Fibroblast of peridontal ligament (primary cell): ENCODE results near the gene BNIP3.

Experiments
- DNase-seq: peaks from one replicate; pipeline ENCODE4 v3.0.0-alpha.2; 2010; ENCODE audit errors: extremely low read depth

The BNIP3 gene

DNA sequence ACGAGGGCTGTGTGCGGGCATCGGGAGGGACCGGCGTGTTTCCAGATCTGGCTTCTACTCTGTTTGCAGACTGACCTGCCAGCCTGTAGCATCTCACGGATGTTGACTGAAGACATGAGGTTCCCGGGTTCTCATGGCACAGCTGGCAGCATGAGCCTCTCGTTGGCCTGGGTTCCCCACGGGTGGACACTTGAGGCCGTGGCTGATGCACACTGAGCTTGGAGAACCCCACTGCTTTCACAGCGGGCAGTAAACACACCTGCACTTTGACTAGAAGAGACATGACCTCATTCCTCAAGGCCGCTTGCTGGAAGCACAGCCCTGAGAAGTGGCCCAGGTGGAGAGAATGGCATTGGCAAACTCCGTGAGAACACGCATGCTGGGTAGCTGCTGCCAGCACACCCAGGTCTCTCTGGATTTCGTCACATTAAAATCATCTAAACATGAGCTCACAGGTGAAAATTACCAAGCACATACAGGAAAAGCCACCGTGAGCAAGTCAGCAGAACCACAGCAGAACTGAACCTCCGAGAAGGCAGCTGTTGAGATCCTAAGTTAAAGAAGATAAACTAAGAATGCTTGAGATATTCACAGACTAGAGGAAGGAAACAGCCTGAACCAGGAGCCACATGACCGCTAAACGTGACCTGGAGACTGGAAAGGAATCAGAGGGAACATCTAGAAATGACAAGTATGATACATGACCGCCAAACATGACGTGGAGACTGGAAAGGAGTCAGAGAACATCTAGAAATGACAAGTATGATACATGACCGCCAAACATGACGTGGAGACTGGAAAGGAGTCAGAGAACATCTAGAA, 32.5 kb downstream of the BNIP3 start:
- DNase-seq: no peak

DNA sequence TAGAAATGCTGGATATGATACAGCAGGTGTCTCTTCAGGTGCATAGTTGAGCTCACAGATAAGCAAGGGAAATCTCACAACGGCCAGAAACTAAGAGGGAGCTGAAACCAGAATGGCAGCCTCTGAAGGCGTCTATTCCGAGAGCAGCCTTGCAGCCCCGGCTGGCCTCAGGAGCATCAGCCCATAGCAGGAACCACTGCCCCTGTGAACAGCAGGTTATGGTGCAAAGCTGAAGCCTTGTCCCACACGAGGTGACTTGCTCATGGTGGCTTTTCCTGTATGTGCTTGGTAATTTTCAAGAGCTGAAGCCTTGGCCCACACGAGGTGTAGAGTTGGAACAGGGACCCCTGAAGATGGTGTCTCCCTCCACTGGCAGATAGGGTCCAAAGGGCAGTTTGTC, 33.2 kb downstream of the BNIP3 start:
- DNase-seq: no peak

- peak; percentile 37 for DNase-seq
Measured at GRCh38 chr10:131947631-131948347, 33.9 kb downstream of the BNIP3 start.

GRCh38 chr10:131946880-131947279, 34.8 kb downstream of the BNIP3 start:
- no peak for DNase-seq

- DNase-seq: peak; percentile 95
Measured at GRCh38 chr10:131946321-131946751, 35.4 kb downstream of the BNIP3 start.

DNA sequence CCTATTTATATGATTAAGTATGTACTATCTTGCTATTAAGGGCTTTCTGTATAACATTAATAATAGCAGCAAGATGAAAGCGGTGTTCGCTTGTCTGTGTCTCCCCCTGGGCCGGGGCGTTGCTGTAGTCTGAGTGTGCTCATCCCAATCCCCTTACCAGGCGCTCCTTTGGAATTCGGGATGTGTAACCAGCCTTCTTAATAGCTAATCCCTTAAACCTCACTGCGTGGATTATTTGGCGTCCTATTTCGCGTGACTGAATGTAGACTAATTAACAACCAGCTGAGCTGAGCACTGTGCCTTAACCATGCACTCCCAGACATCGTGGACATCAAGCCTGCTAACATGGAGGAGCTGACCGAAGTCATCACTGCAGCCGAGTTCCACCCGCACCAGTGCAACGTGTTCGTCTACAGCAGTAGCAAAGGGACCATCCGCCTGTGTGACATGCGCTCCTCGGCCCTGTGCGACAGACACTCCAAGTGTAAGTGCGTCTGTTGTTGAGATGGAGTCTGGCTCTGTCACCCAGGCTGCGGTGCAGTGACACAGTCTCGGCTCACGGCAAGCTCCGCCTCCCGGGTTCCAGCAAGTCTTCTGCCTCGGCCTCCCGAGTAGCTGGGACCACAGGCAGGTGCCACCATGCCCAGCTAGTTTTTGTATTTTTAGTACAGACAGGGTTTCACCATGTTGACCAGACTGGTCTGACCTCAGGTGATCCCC, 36.6 kb downstream of the BNIP3 start:
- DNase-seq: no peak

DNA sequence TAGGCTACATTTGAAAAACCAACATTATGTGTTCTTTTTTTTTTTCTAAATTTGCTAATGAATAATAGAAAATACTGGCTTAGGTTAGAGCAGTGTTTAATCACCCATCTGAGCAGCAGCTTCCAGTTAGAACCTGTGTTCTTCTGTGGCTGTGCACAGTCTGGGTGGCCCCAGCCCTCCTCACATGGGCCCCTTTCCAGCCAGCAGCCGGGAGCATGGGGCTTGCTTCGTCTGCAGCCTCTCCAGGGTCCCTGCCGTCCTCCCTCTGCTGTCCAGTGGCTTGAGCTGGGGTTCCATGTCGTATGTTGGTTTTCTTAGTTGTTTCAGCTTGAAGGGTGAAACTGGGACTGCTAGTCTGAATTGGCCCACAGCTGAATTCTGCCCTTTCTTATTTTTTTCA, 37.3 kb downstream of the BNIP3 start:
- DNase-seq: no peak

- no peak for DNase-seq
Measured at GRCh38 chr10:131943021-131943814, 38.5 kb downstream of the BNIP3 start.

- DNase-seq: no peak
Measured at GRCh38 chr10:131942455-131942854, 39.3 kb downstream of the BNIP3 start.

GRCh38 chr10:131938681-131939080, 43.0 kb downstream of the BNIP3 start:
- no peak for DNase-seq

- DNase-seq: no peak
Measured at GRCh38 chr10:131937836-131938235, 43.9 kb downstream of the BNIP3 start.

- DNase-seq: no peak
Measured at GRCh38 chr10:131936736-131937135, 45.0 kb downstream of the BNIP3 start.

- DNase-seq: no peak
Measured at GRCh38 chr10:131936294-131936693, 45.4 kb downstream of the BNIP3 start.

DNA sequence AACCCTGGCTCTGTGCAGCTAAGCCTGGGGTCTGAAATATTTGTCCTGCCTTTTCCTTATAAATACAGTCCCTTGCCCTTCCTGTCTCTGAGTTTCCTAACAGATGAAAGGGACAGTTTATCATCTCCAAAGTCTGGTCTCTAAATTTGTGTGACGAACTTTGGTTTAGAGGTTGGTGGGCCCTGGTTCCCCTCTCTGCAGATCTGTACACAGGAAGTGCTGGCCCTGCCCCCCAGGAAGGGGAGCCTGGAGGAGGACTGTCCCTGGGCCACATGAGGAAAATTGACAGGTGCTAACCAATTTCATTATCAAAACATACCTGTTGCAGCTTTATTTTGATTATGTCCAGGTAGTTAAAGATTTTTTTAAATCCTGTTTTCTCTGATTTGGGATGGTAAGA, 46.5 kb downstream of the BNIP3 start:
- DNase-seq: no peak

GRCh38 chr10:131934769-131935168, 47.0 kb downstream of the BNIP3 start:
- no peak for DNase-seq

GRCh38 chr10:131933696-131934086, 48.0 kb downstream of the BNIP3 start:
- no peak for DNase-seq

DNA sequence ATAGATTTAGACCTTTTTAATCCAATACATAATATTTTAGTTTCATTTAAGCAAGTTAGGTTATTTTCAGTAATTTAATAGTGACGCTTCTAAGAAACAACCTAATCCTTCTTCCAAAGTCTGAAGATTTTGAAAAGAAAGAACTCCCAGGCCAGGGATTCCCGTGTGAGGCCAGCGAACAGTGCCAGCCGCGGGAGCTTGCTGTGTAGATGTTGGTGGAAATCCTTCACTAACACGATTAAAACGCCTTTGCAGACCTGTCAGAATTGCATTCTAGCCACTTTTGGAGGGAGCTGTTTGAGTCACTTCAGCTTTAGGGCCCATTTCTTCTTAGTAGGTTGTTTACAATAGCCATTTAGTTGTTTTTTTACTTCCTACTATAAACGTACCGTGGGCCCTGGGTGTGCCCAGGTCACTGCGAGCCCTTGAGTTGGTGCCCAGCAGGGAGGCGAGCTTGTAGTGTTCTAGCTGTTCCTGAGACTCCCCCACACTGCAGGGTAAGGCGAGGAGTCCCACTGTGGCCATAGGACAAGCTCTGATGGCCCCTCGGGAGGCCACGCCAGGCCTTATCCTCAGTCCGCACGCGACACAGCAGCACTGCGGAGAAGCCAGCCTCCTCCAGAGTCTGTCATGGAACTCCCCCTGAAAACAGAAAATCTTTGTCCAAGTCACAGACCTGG, 48.6 kb downstream of the BNIP3 start:
- DNase-seq: peak; percentile 8

DNA sequence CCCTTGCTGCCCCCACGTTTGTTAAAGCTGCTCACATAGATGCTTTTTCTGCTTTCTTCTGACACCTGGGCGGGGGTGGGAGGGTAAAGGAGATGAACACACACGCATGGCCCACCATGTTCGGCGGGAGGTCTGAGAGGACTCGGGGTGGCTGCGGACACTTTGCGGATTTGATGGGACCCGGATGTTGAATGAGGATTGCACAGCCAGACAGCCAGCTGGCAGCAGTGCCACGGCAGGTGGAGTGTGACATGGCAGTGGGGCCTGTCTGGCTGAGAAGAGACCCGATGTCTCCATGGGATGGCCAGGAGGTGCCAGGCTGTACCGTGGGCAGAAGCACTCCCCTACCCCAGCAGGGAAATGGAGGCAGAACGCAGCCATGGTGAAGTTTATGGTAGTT, 49.7 kb downstream of the BNIP3 start:
- DNase-seq: no peak

DNA sequence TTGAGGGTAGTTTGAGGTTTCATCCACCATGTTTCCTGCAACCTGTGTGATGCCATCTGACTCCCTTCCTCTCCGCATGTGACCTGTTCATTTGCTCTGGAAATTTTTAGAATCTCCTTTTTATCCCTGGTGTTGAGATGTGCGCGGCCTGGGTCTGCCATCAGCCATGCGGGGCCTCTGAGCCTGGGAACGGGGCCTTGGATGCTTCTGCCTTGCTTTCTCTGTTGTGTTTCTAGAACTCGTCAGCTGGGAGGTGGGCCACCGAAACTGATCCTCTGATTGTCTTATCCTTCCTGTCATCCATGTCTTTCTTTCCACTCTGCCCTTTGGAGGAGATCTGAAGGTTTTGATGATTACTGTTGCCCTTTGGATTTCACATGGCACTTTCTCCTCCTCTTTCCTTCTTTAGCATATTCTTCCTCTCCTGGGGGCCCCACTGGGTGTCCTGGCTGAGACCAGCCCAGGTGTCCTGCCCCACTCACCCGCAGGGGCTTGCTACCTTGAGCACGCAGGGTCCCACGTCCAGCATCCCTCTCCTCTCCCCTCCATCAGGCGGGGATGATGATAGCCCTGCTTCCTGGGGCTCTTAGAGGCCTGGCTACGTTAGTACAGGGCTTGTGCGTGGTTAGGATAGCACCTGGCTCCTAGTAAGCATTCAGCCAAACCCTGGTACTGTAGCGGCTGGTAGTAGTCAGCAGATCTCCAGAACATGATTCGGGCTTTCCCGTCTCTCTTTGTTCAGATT, 51.0 kb downstream of the BNIP3 start:
- DNase-seq: no peak

DNA sequence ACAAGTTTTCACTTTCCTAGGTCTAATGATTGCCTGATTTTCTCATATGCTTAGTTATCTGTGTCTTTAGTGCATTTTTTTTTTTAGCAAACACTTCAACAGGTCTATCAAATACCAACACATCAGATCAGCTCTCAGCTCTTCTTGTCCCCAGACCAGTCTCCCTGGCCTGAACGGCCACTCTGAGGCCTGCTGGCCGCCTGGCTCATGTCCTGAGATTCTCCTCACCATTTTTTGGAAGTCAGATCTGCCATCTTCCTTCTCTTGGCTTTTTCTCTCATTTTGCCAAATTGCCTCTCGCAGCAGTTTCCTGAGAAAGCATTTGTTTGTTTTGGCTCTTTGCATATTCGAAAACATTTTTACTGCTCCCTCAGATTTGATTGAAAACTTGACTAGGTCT, 51.6 kb downstream of the BNIP3 start:
- DNase-seq: no peak
